Stimulated activated CD4-positive, alpha-beta T cell treated with anti-CD3 and anti-CD28 coated beads, Interleukin-4, amount 100 ng/mL, for 24 hours (primary cell): ENCODE results near the gene MBL2.
A peak's percentile ranks its signal among the peaks of the same experiment; 100 is the strongest.

Experiments
- DNase-seq: peaks from one replicate; pipeline ENCODE4 v3.0.0-alpha.2; 2020

Gene MBL2

GRCh38 chr10:52772623-52773022 is at the start of gene MBL2:
TSS of gene MBL2 (minus strand) at chr10:52772784. CDS start at chr10:52771635, 1,149 bp downstream.
- no peak for DNase-seq

GRCh38 chr10:52820309-52820708 is 47.7 kb upstream of the MBL2 start:
- no peak for DNase-seq

GRCh38 chr10:52818019-52818418 is 45.4 kb upstream of the MBL2 start:
- DNase-seq: no peak

GRCh38 chr10:52814506-52814905 is 41.9 kb upstream of the MBL2 start:
- no peak for DNase-seq

GRCh38 chr10:52811776-52812175 is 39.2 kb upstream of the MBL2 start:
- DNase-seq: no peak

GRCh38 chr10:52810761-52811160 is 38.2 kb upstream of the MBL2 start:
- DNase-seq: no peak

GRCh38 chr10:52807803-52808202 is 35.2 kb upstream of the MBL2 start:
- no peak for DNase-seq

- DNase-seq: no peak
These were observed 33.1 kb upstream of the MBL2 start for GRCh38 chr10:52805414-52806285.

GRCh38 chr10:52801947-52802346 is 29.4 kb upstream of the MBL2 start:
- DNase-seq: no peak

GRCh38 chr10:52786098-52786497 is 13.5 kb upstream of the MBL2 start:
- no peak for DNase-seq

- no peak for DNase-seq
These were observed 12.8 kb upstream of the MBL2 start for GRCh38 chr10:52785418-52785817.

GRCh38 chr10:52783726-52784125 is 11.1 kb upstream of the MBL2 start:
- no peak for DNase-seq

GRCh38 chr10:52782554-52782953 is 10.0 kb upstream of the MBL2 start:
- DNase-seq: no peak

- DNase-seq: no peak
These were observed 8.0 kb upstream of the MBL2 start for GRCh38 chr10:52780391-52781155.

GRCh38 chr10:52779541-52780390 is 7.2 kb upstream of the MBL2 start:
- DNase-seq: peak; percentile 15

- DNase-seq: no peak
These were observed 6.2 kb upstream of the MBL2 start for GRCh38 chr10:52778511-52779392.

GRCh38 chr10:52777414-52777813 is 4.8 kb upstream of the MBL2 start:
- DNase-seq: no peak

GRCh38 chr10:52776471-52776903 is 3.9 kb upstream of the MBL2 start:
- DNase-seq: no peak

- DNase-seq: no peak
These were observed 2.6 kb upstream of the MBL2 start for GRCh38 chr10:52775132-52775647.

GRCh38 chr10:52774600-52775106 is 2.1 kb upstream of the MBL2 start:
- no peak for DNase-seq

GRCh38 chr10:52774182-52774581 is 1.6 kb upstream of the MBL2 start:
- DNase-seq: no peak
